Regular cardiac myocyte (primary cell): ENCODE measurements around the gene GRAP2. TPM values are rescaled to one million over a fixed set of nuclear protein-coding genes. Genes with fewer than 3 reads are reported as not detected.

ENCODE experiments used
- total RNA-seq: library from RNA; depleted of rRNA; stranded (reverse); fragments of >200 nt; gene quantifications from 2 replicates; pipeline ENCODE4 v1.2.3, GENCODE V29; 2014

The GRAP2 gene
- under 0.01 TPM in 1 of 2 replicates, not detected in the other for total RNA-seq

DNA sequence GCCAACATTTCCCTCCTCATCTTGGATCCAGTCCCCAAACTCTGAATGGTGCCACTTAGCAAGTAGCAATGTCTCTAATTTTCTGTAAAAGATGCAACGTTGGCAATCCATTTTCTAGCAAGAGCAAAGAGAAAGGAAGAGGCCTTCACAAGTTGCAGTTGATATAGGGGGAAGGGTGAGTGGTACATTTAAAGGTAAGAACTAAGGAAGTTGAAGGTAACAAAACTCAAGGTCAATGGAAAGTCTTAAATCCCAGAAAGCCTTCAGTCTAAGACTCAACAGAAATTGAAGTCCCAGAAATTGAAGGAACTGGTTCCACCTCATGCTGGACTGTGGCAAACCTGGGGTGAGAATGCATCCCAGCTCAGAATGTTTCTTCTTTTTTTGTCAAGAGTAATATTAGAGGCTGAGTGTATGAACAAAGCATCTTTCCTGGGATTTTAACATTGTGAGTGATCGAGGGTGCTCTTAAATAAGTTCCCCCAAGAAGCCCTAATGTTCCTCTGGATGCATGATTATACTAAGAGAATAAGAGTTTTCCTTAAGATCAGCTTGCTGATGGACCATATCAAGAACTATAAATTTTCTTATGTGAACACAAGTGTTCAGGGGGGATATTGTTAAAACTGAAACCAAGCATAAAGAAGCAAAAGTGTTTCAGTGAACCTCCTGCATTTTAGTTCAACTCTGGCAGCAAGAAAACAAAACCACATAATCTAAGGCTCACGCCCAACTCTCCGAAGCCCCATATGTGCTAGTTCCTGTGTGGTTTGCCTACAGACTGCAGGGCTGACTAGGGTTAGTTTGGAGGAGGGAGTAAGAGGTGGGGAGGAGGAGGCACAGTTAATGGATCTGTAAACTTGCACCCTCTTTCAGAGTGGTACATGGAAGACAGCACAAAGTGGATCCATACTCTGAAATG lies at the start of gene GRAP2:
TSS of gene GRAP2 (plus strand) at position 779 of the 922 bp plus-strand sequence. CDS start 46,023 bp downstream, outside the sequence.

DNA sequence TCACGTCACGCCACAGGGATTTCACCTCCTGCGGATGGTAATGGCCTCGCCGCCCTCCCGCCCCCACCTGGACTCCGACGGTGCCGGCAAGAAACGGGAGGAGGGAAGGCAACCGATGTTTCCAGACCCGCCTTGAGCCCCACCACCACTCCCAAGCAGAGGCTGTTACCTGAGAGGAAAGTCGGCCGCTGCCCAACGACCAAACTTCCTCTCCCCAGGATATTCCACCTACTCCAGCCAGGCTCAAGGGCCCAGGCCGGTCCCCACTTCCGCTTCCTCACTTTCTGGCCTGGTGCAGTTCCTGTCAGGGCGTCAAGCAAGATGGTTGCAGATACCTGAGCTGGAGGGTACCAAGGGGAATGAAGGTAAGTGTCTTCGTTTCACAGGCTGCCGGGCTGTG lies 7.4 kb upstream of the GRAP2 start, which contains the start of gene ENTHD1:
TSS of gene ENTHD1 (minus strand) at position 235 of the 400 bp plus-strand sequence. CDS start 6,012 bp downstream, outside the sequence.

DNA sequence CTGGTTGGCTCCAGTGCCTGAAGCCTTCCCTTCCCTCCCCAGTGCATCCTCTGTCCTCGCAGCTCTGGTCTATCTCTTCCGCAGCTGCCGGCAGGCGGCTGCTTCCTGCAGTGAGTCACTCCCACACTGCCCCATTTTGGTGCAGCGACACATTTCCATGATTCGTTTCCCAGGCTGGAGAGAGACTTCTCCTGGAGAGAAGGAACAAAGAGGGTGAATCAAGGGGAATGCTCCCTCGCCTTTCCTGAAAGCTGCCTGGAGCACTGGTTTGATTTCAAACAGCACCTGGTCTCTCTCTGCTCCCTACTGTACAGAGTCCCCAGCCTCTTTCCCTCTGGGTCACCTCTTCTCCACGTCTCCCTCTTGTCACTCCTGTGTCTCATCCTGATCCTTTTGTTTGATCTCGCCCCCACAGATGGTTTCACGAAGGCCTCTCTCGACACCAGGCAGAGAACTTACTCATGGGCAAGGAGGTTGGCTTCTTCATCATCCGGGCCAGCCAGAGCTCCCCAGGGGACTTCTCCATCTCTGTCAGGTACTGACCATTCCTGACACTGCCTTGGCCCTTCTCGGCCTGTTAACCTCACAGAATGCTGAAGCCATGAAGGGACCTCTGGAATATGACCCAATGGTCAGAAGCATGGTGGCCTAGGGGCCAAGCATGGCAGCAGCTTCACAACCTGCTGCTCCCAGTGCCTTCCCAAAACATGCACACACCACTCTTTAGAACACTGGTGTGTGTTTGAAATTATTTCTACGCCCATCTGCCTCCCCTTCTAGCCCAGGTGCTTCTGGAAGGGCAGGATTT lies 59.0 kb downstream of the GRAP2 start, which contains the start of gene TMA7B:
TSS of gene TMA7B (plus strand) at position 758 of the 808 bp plus-strand sequence. CDS start 3,978 bp downstream, outside the sequence.

DNA sequence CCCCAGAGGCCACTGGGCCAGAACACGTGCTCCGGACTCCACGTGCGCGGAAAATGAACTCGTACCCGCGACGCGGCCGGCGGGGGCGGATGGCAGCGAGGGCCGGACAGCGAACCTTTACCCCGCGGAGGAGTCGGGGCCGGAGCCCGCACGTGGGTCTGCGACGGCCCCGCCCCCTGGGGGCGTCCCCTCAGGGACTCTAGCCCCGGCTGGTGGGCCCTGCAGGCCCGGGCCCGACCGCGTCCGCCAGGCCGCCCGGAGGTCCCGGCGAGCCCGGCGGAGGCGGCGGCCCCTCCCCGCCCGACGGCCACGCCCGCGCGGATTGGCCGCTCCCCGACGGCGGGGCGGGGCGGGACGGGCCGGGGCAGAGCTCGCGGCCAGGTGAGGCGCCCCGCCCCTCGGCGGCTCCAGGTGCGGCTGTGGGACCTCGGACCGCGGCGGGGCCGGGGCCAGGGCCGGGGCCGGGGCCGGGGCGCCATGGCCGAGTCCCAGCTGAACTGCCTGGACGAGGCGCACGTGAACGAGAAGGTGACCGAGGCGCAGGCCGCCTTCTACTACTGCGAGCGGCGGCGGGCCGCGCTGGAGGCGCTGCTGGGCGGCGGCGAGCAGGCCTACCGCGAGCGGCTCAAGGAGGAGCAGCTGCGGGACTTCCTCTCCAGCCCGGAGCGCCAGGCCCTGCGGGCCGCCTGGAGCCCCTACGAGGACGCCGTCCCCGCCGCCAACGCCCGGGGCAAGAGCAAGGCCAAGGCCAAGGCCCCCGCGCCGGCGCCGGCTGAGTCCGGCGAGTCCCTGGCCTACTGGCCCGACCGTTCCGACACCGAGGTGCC lies 93.9 kb downstream of the GRAP2 start, which contains the start of gene FAM83F:
TSS of gene FAM83F (plus strand) at position 389 of the 827 bp plus-strand sequence. CDS start at position 478, 89 bp downstream.

Other genes with a start within 250 kb of the GRAP2 start
- gene ENTHD1, start 7.3 kb upstream of the GRAP2 start, total RNA-seq: under 0.01 TPM in 1 of 2 replicates, not detected in the other
- gene TMA7B, start 59.3 kb downstream of the GRAP2 start, total RNA-seq: not detected in 2 replicates
- gene FAM83F, start 93.9 kb downstream of the GRAP2 start, total RNA-seq: under 0.01 TPM in 2 replicates